Psoas muscle (tissue), 8 donors: Measurements from ENCODE around the gene KCTD16. TPM values are rescaled to one million over a fixed set of nuclear protein-coding genes. Genes with fewer than 3 reads are reported as not detected.

Source experiments
- ATAC-seq, 4 donors: fragments of 200-7000 bp; cut with Tn5 transposase; one replicate each; pipeline ENCODE4 v1.9.1; 2020; ENCODE audit warnings: moderate library complexity in 3 of 4, mild to moderate bottlenecking in 2 of 4
- DNase-seq, 2 donors: peaks; one replicate each; pipeline ENCODE4 v3.0.0-alpha.2; 2020
- H3K27ac ChIP-seq: fragments of 200-600 bp; one replicate; pipeline ENCODE4 v1.8.0; 2022
- H3K27me3 ChIP-seq, 3 donors: fragments of 200-600 bp in 1 of 3; one replicate each; pipeline versions ENCODE4 v1.6.1 to v1.8.0; 2013 to 2022; ENCODE audit warnings: low read length in 2 of 3, mild to moderate bottlenecking in 2 of 3, moderate library complexity in 1 of 3; ENCODE audit not compliant: insufficient read depth in 3 of 3
- H3K36me3 ChIP-seq, 2 donors: fragments of 200-600 bp in 1 of 2; one replicate each; pipeline versions ENCODE4 v1.6.1 to v1.8.0; 2013 to 2022; ENCODE audit warnings: low read depth in 1 of 2, mild to moderate bottlenecking in 1 of 2, moderate library complexity in 1 of 2; ENCODE audit not compliant: insufficient read depth in 1 of 2
- H3K4me1 ChIP-seq: fragments of 200-600 bp; one replicate; pipeline ENCODE4 v1.8.0; 2022
- H3K4me3 ChIP-seq: fragments of 200-600 bp; one replicate; pipeline ENCODE4 v1.8.0; 2022; ENCODE audit warnings: mild to moderate bottlenecking
- H3K9me3 ChIP-seq: fragments of 200-600 bp; one replicate; pipeline ENCODE4 v1.8.0; 2022
- CTCF ChIP-seq: fragments of 200-600 bp; IDR thresholded peaks from one replicate; pipeline ENCODE4 v1.8.0; 2022; ENCODE audit warnings: antibody characterized with exemption
- WGBS, 3 donors: extraction: QIAGEN DNeasy Blood & Tissue Kit; methylation state at CpG; one replicate each; pipeline versions ENCODE4 v1.1.6 to v1.1.7; 2013; 5-methylcytosine and 5-hydroxymethylcytosine counted together
- intact Hi-C, 2 donors: fragments of 100-400 bp; cut with DNase I; formaldehyde crosslinking; loops; one replicate each; pipeline versions ENCODE4 v1.11.0 to v1.14.2; 2022
- polyA plus RNA-seq, 3 donors: library from polyadenylated mRNA; stranded (reverse); fragments of 200-250 nt; gene quantifications; one replicate each; pipeline ENCODE4 v1.2.3, GENCODE V29; 2013
- total RNA-seq, 4 donors: library from RNA; stranded (reverse); fragmentation: NEBNext Ultra II Directional in 2 of 4; extraction: Animal tissue kit (Norgen Biotek cat#: 25700) in 2 of 4; gene quantifications; one replicate each; pipeline versions ENCODE4 v1.2.1 to v1.2.4, GENCODE V29; 2021 to 2023
- donor health status: healthy with polysubstance abuse.
- donor health status: DM: no; HTN: no; CAD: no; lungs with moderate emphysema.
- donor health status: Bipolar disorder and iron deficiency.
- donor health status: healthy.
- donor health status: DM: yes; HTN: yes; CAD: no.
- donor health status: DM: no; HTN: no; CAD: no.
- donor health status: DM: no; HTN: no; CAD: no.
- donor health status: DM: yes; HTN: yes; CAD: no.

Gene KCTD16
- total and polyA plus RNA-seq, 7 donors = 0.01 to 0.04 (median 0.01) TPM; not detected in 4

- no peak for TF ChIP-seq CTCF
- H3K4me1 ChIP-seq = no peaks in the 10 kb centered on the region
- no peak overlapping the region for H3K27ac ChIP-seq
- no peaks in the 10 kb centered on the region for H3K36me3 ChIP-seq
- no peaks in the 10 kb centered on the region for H3K27me3 ChIP-seq
- ATAC-seq (no peak), DNase-seq (no peak)
- no peaks in the 10 kb centered on the region for H3K9me3 ChIP-seq
- intact Hi-C loops = no loop called here
- no peak overlapping the region for H3K4me3 ChIP-seq
- 52 to 65% (median 57%) methylated on average over 4 of the region's 4 CpGs for WGBS, 3 donors
Observed at GRCh38 chr5:144267961-144268513, 97.4 kb downstream of the KCTD16 start.

- no peaks in the 10 kb centered on the region for H3K27me3 ChIP-seq
- no peak for ATAC-seq
- TF ChIP-seq CTCF = no peak
- 84 to 85% (median 85%) methylated on average over 2 of the region's 2 CpGs for WGBS, 3 donors
- H3K27ac ChIP-seq = no peak overlapping the region
- intact Hi-C loops = no loop called here
- no peaks in the 10 kb centered on the region for H3K4me1 ChIP-seq
- H3K36me3 ChIP-seq = no peaks in the 10 kb centered on the region
- DNase-seq = no peak
- H3K9me3 ChIP-seq = no peaks in the 10 kb centered on the region
- no peak overlapping the region for H3K4me3 ChIP-seq
Observed at GRCh38 chr5:144273232-144274027, 102.8 kb downstream of the KCTD16 start.

- TF ChIP-seq CTCF = no peak
- Histone ChIP-seq H3K9me3 (no peaks in the 10 kb centered on the region), H3K4me3 (no peak overlapping the region), H3K36me3 (no peaks in the 10 kb centered on the region), H3K27ac (no peak overlapping the region), H3K27me3 (no peaks in the 10 kb centered on the region), H3K4me1 (no peaks in the 10 kb centered on the region)
- ATAC-seq (no peak), DNase-seq (no peak)
- intact Hi-C loops = no loop called here
- WGBS, 3 donors = 65 to 66% (median 66%) methylated on average over 5 of the region's 5 CpGs
Observed at GRCh38 chr5:144275329-144275728, 104.7 kb downstream of the KCTD16 start.

GRCh38 chr5:144276034-144276822, 105.6 kb downstream of the KCTD16 start:
- Histone ChIP-seq H3K9me3 (no peaks in the 10 kb centered on the region), H3K4me3 (no peak overlapping the region), H3K27ac (no peak overlapping the region), H3K36me3 (no peaks in the 10 kb centered on the region), H3K4me1 (no peaks in the 10 kb centered on the region), H3K27me3 (no peaks in the 10 kb centered on the region)
- intact Hi-C loops = no loop called here
- no peak for TF ChIP-seq CTCF
- DNase-seq (no peak), ATAC-seq (no peak)
- WGBS, 3 donors = 47 to 60% (median 49%) methylated on average over 5 of the region's 5 CpGs
